Measurements from ENCODE around the gene ISM2. TPM values are rescaled to one million over a fixed set of nuclear protein-coding genes. Genes with fewer than 3 reads are reported as not detected.

The ISM2 gene
- total RNA-seq, 1 donor from 2014 or later, result not detected

GRCh38 chr14:77457115-77457521 lies 41.5 kb downstream of the ISM2 start:
- Mint-ChIP-seq H3K4me1 (ENCODE audit: low read depth) (peaks cover 25% of the 10 kb centered on the region), H3K9me3 (ENCODE audit: low read depth) (no peaks in the 10 kb centered on the region), H3K4me3 (ENCODE audit: low read depth) (peak overlapping the region; percentile 100)

GRCh38 chr14:77455966-77456640 lies 42.5 kb downstream of the ISM2 start:
- no peaks in the 10 kb centered on the region for H3K9me3 Mint-ChIP-seq (ENCODE audit: low read depth)
- H3K27ac Mint-ChIP-seq, result no peak overlapping the region
- no peak for DNase-seq (ENCODE audit: low spot score, unreplicated experiment)
- peaks cover 25% of the 10 kb centered on the region for H3K4me1 Mint-ChIP-seq (ENCODE audit: low read depth)
- peaks cover 17% of the 10 kb centered on the region for H3K36me3 Mint-ChIP-seq (ENCODE audit: insufficient read depth)
- H3K27me3 Mint-ChIP-seq, result no peaks in the 10 kb centered on the region
- H3K4me3 Mint-ChIP-seq (ENCODE audit: low read depth), result peak overlapping the region; percentile 100
- TF ChIP-seq CTCF (IDR thresholded peaks at IDR 0.05; ENCODE audit: unreplicated experiment), result no peak

More at GRCh38 chr14:77457115-77457521, 41.5 kb downstream of the ISM2 start:
- Mint-ChIP-seq H3K27ac (peak overlapping the region; percentile 100), H3K36me3 (ENCODE audit: insufficient read depth) (peaks cover 21% of the 10 kb centered on the region), H3K27me3 (no peaks in the 10 kb centered on the region)
- DNase-seq (ENCODE audit: low spot score, unreplicated experiment), result no peak
- TF ChIP-seq CTCF (IDR thresholded peaks at IDR 0.05; ENCODE audit: unreplicated experiment), result no peak

GRCh38 chr14:77442196-77442595 lies 56.4 kb downstream of the ISM2 start:
- Mint-ChIP-seq H3K27ac (no peak overlapping the region), H3K36me3 (ENCODE audit: insufficient read depth) (peaks cover 18% of the 10 kb centered on the region), H3K4me1 (ENCODE audit: low read depth) (no peaks in the 10 kb centered on the region), H3K4me3 (ENCODE audit: low read depth) (no peak overlapping the region), H3K27me3 (no peaks in the 10 kb centered on the region), H3K9me3 (ENCODE audit: low read depth) (no peaks in the 10 kb centered on the region)
- no peak for DNase-seq (ENCODE audit: low spot score, unreplicated experiment)
- no peak for TF ChIP-seq CTCF (IDR thresholded peaks at IDR 0.05; ENCODE audit: unreplicated experiment)

- TF ChIP-seq CTCF (IDR thresholded peaks at IDR 0.05; ENCODE audit: unreplicated experiment), result no peak
- no peak for DNase-seq (ENCODE audit: low spot score, unreplicated experiment)
- Mint-ChIP-seq H3K36me3 (ENCODE audit: insufficient read depth) (peaks cover 24% of the 10 kb centered on the region), H3K27ac (no peak overlapping the region), H3K4me1 (ENCODE audit: low read depth) (no peaks in the 10 kb centered on the region), H3K4me3 (ENCODE audit: low read depth) (no peak overlapping the region), H3K9me3 (ENCODE audit: low read depth) (no peaks in the 10 kb centered on the region), H3K27me3 (no peaks in the 10 kb centered on the region)
These were observed 58.8 kb downstream of the ISM2 start for GRCh38 chr14:77439861-77440260.

GRCh38 chr14:77438596-77438995 lies 60.0 kb downstream of the ISM2 start:
- H3K4me3 Mint-ChIP-seq (ENCODE audit: low read depth), result no peak overlapping the region
- no peak for TF ChIP-seq CTCF (IDR thresholded peaks at IDR 0.05; ENCODE audit: unreplicated experiment)
- no peak for DNase-seq (ENCODE audit: low spot score, unreplicated experiment)
- no peaks in the 10 kb centered on the region for H3K27me3 Mint-ChIP-seq
- H3K36me3 Mint-ChIP-seq (ENCODE audit: insufficient read depth), result peaks cover 25% of the 10 kb centered on the region
- no peaks in the 10 kb centered on the region for H3K9me3 Mint-ChIP-seq (ENCODE audit: low read depth)
- H3K4me1 Mint-ChIP-seq (ENCODE audit: low read depth), result no peaks in the 10 kb centered on the region
- no peak overlapping the region for H3K27ac Mint-ChIP-seq
